Testis (tissue), 2 donors: ENCODE measurements around the gene WFS1.

Experiments
- POLR2A ChIP-seq: fragments of 450-650 bp; IDR thresholded peaks from one replicate; pipeline ENCODE4 v1.6.1; 2017; ENCODE audit warnings: antibody characterized with exemption, mild to moderate bottlenecking, moderate library complexity
- TF ChIP-seq, protein P1 (sequence below), 3 experiments: fragments of 450-650 bp in 2 of 3; fragments of 200-600 bp in 1 of 3; sonication (generic) in 1 of 3; IDR thresholded peaks; one replicate each; pipeline ENCODE4 v1.5.1; 2016 to 2019; ENCODE audit warnings: antibody characterized with exemption in 3 of 3, mild to moderate bottlenecking in 2 of 3, moderate library complexity in 1 of 3

GRCh38 chr4:6221851-6222760 lies 47.5 kb upstream of the WFS1 start:
- TF ChIP-seq, protein P1, sequence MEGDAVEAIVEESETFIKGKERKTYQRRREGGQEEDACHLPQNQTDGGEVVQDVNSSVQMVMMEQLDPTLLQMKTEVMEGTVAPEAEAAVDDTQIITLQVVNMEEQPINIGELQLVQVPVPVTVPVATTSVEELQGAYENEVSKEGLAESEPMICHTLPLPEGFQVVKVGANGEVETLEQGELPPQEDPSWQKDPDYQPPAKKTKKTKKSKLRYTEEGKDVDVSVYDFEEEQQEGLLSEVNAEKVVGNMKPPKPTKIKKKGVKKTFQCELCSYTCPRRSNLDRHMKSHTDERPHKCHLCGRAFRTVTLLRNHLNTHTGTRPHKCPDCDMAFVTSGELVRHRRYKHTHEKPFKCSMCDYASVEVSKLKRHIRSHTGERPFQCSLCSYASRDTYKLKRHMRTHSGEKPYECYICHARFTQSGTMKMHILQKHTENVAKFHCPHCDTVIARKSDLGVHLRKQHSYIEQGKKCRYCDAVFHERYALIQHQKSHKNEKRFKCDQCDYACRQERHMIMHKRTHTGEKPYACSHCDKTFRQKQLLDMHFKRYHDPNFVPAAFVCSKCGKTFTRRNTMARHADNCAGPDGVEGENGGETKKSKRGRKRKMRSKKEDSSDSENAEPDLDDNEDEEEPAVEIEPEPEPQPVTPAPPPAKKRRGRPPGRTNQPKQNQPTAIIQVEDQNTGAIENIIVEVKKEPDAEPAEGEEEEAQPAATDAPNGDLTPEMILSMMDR (IDR thresholded peaks at IDR 0.05) = no peak
- no peak for TF ChIP-seq POLR2A
